IMR-90 (cell line): ENCODE results near the gene EVA1C. TPM values are rescaled to one million over a fixed set of nuclear protein-coding genes. Genes with fewer than 3 reads are reported as not detected.
A peak's percentile ranks its signal among the peaks of the same experiment; 100 is the strongest.

Source experiments
- ATAC-seq: fragments of 200-7000 bp; cut with Tn5 transposase; 2 replicates; pipeline ENCODE4 v1.9.1; 2020; ENCODE audit warnings: low read depth, mild to moderate bottlenecking, moderate library complexity
- BruUV-seq: library from RNA; stranded (reverse); fragments of 400-500 nt; replicated peaks from 2 replicates; lab custom pipeline; 2021; lab: Mats Ljungman, UMichigan
- CTCF ChIA-PET: fragments of 300-600 bp; formaldehyde crosslinking; extraction: SDS; loops from one replicate; lab custom pipeline; 2021; ENCODE audit warnings: antibody characterized with exemption; lab: Yijun Ruan, JAX
- POLR2A ChIA-PET: fragments of 300-600 bp; sonication (Branson Sonifier 250); formaldehyde crosslinking; loops from one replicate; lab custom pipeline; 2022; ENCODE audit warnings: antibody characterized with exemption; ENCODE audit not compliant: unreplicated experiment; lab: Charles Lee
- DNase-seq: peaks from one replicate; pipeline ENCODE4 v3.0.0; 2013
- H2AFZ ChIP-seq: replicated peaks from 2 replicates; pipeline ENCODE3; 2013; ENCODE audit warnings: low read length, mild to moderate bottlenecking; ENCODE audit not compliant: poor library complexity
- H2AK5ac ChIP-seq: 2 replicates; pipeline ENCODE4 v1.6.1; 2013; ENCODE audit warnings: low read depth, low read length, inconsistent platforms
- H2AK9ac ChIP-seq: replicated peaks from 2 replicates; pipeline ENCODE3; 2013; ENCODE audit warnings: mild to moderate bottlenecking, low read depth, low read length, moderate library complexity; ENCODE audit not compliant: poor library complexity
- H2BK120ac ChIP-seq: 2 replicates; pipeline ENCODE4 v1.6.1; 2013; ENCODE audit warnings: low read depth, low read length, inconsistent platforms
- H2BK15ac ChIP-seq: 3 replicates; pipeline ENCODE4 v1.6.1; 2013; ENCODE audit warnings: low read depth, low read length, inconsistent platforms
- H2BK20ac ChIP-seq: 2 replicates; pipeline ENCODE4 v1.6.1; 2013; ENCODE audit warnings: low read depth, mild to moderate bottlenecking, inconsistent platforms, low read length, moderate library complexity
- H2BK5ac ChIP-seq: 2 replicates; pipeline ENCODE4 v1.6.1; 2013; ENCODE audit warnings: mild to moderate bottlenecking, low read depth, low read length, inconsistent platforms; ENCODE audit not compliant: poor library complexity, severe bottlenecking
- H3K14ac ChIP-seq: replicated peaks from 2 replicates; pipeline ENCODE4 v1.6.1; 2013; ENCODE audit warnings: low read depth, low read length, inconsistent platforms
- H3K18ac ChIP-seq: 2 replicates; pipeline ENCODE4 v1.6.1; 2013; ENCODE audit warnings: low read depth, low read length, control low read depth
- H3K23ac ChIP-seq: 2 replicates; pipeline ENCODE4 v1.6.1; 2013; ENCODE audit warnings: low read depth, low read length, inconsistent platforms
- H3K27ac ChIP-seq: 2 replicates; pipeline ENCODE4 v1.5.1; 2013; ENCODE audit warnings: mild to moderate bottlenecking, control low read depth, low read length; ENCODE audit not compliant: insufficient read depth
- H3K27me3 ChIP-seq: 2 replicates; pipeline ENCODE4 v1.6.1; 2013; ENCODE audit warnings: low read length; ENCODE audit not compliant: control insufficient read depth, insufficient read depth
- H3K36me3 ChIP-seq: 2 replicates; pipeline ENCODE4 v1.6.1; 2013; ENCODE audit warnings: low read length, mixed read lengths; ENCODE audit not compliant: control insufficient read depth, insufficient read depth
- H3K4ac ChIP-seq: 2 replicates; pipeline ENCODE4 v1.6.1; 2013; ENCODE audit warnings: low read depth, low read length, inconsistent platforms
- H3K4me1 ChIP-seq: 2 replicates; pipeline ENCODE4 v1.6.1; 2013; ENCODE audit warnings: low read length, mixed read lengths; ENCODE audit not compliant: control insufficient read depth, insufficient read depth
- H3K4me2 ChIP-seq: 2 replicates; pipeline ENCODE4 v1.6.1; 2013; ENCODE audit warnings: low read depth, mild to moderate bottlenecking, control low read depth, low read length, moderate library complexity
- H3K4me3 ChIP-seq: 2 replicates; pipeline ENCODE4 v1.5.1; 2013; ENCODE audit warnings: low read depth, mild to moderate bottlenecking, control low read depth, low read length, moderate library complexity; ENCODE audit not compliant: insufficient read depth
- H3K56ac ChIP-seq: 2 replicates; pipeline ENCODE4 v1.6.1; 2013; ENCODE audit warnings: low read length, inconsistent platforms; ENCODE audit not compliant: insufficient read depth; ENCODE audit errors: extremely low read depth
- H3K79me1 ChIP-seq, 2 experiments: 2 replicates each; pipeline ENCODE4 v1.6.1; 2013; ENCODE audit warnings: low read length in 2 of 2, inconsistent platforms in 1 of 2, low read depth in 1 of 2
- H3K9ac ChIP-seq: 2 replicates; pipeline ENCODE4 v1.6.1; 2013; ENCODE audit warnings: low read depth, low read length, control low read depth
- H3K9me1 ChIP-seq: 2 replicates; pipeline ENCODE4 v1.6.1; 2013; ENCODE audit warnings: low read length, inconsistent platforms; ENCODE audit not compliant: insufficient read depth
- H3K9me3 ChIP-seq: 2 replicates; pipeline ENCODE4 v1.6.1; 2013; ENCODE audit warnings: low read length; ENCODE audit not compliant: control insufficient read depth, insufficient read depth
- H4K20me1 ChIP-seq: 2 replicates; pipeline ENCODE4 v1.6.1; 2013; ENCODE audit warnings: low read length, inconsistent platforms; ENCODE audit not compliant: insufficient read depth
- H4K5ac ChIP-seq: 2 replicates; pipeline ENCODE4 v1.6.1; 2013; ENCODE audit warnings: mild to moderate bottlenecking, low read depth, low read length, control low read depth
- H4K8ac ChIP-seq, 2 experiments: 2 replicates each; pipeline ENCODE4 v1.6.1; 2013; ENCODE audit warnings: low read depth in 2 of 2, low read length in 2 of 2, control low read depth in 1 of 2, inconsistent platforms in 1 of 2
- H4K91ac ChIP-seq: 2 replicates; pipeline ENCODE4 v1.6.1; 2013; ENCODE audit warnings: low read depth, low read length, inconsistent platforms; ENCODE audit not compliant: insufficient read depth
- BHLHE40 ChIP-seq: fragments of 150-350 bp; IDR thresholded peaks from 2 replicates; pipeline ENCODE4 v1.6.1; 2016; ENCODE audit warnings: mild to moderate bottlenecking, low read depth, low read length
- CEBPB ChIP-seq: IDR thresholded peaks from 2 replicates; pipeline ENCODE4 v1.6.1; 2012; ENCODE audit warnings: low read depth, low read length, improper control_type of control experiment
- CHD1 ChIP-seq: IDR thresholded peaks from 2 replicates; pipeline ENCODE4 v1.6.1; 2012; ENCODE audit warnings: low read depth, low read length, improper control_type of control experiment
- CTCF ChIP-seq: conservative IDR thresholded peaks from 2 replicates; pipeline ENCODE4 v1.5.1; 2012; ENCODE audit warnings: mild to moderate bottlenecking, low read depth, low read length, improper control_type of control experiment
- ELK1 ChIP-seq: fragments of 150-350 bp; IDR thresholded peaks from 2 replicates; pipeline ENCODE4 v1.6.1; 2016; ENCODE audit warnings: low read depth, mild to moderate bottlenecking, low read length, moderate library complexity, borderline replicate concordance
- FOS ChIP-seq: fragments of 150-350 bp; IDR thresholded peaks from 2 replicates; pipeline ENCODE4 v1.6.1; 2016; ENCODE audit warnings: low read depth, low read length
- MAFK ChIP-seq: IDR thresholded peaks from 2 replicates; pipeline ENCODE4 v1.6.1; 2012; ENCODE audit warnings: low read depth, low read length, improper control_type of control experiment
- MAZ ChIP-seq: IDR thresholded peaks from 2 replicates; pipeline ENCODE4 v1.6.1; 2012; ENCODE audit warnings: low read depth, mild to moderate bottlenecking, low read length, improper control_type of control experiment, moderate library complexity, borderline replicate concordance
- MXI1 ChIP-seq: IDR thresholded peaks from 2 replicates; pipeline ENCODE4 v1.6.1; 2012; ENCODE audit warnings: low read depth, mild to moderate bottlenecking, low read length, moderate library complexity, borderline replicate concordance
- NFE2L2 ChIP-seq: fragments of 150-350 bp; IDR thresholded peaks from 2 replicates; pipeline ENCODE4 v1.6.1; 2016; ENCODE audit warnings: low read depth, mild to moderate bottlenecking, low read length
- POLR2A ChIP-seq: IDR thresholded peaks from 2 replicates; pipeline ENCODE4 v1.6.1; 2012; ENCODE audit warnings: mild to moderate bottlenecking, low read depth, low read length
- RAD21 ChIP-seq: IDR thresholded peaks from 2 replicates; pipeline ENCODE4 v1.6.1; 2012; ENCODE audit warnings: low read length, improper control_type of control experiment
- RCOR1 ChIP-seq: IDR thresholded peaks from 2 replicates; pipeline ENCODE4 v1.6.1; 2012; ENCODE audit warnings: mild to moderate bottlenecking, low read length, improper control_type of control experiment; ENCODE audit not compliant: insufficient replicate concordance
- RFX5 ChIP-seq: IDR thresholded peaks from 2 replicates; pipeline ENCODE4 v1.8.0; 2012; ENCODE audit warnings: low read depth, mild to moderate bottlenecking, low read length, moderate library complexity
- SMC3 ChIP-seq: fragments of 150-350 bp; IDR thresholded peaks from 2 replicates; pipeline ENCODE4 v1.6.1; 2016; ENCODE audit warnings: low read depth, mild to moderate bottlenecking, antibody characterized with exemption, low read length, moderate library complexity
- WGBS, 2 experiments: methylation state at CpG; one replicate each; pipeline versions ENCODE4 v1.1.5 to v1.1.7; 2013; ENCODE audit warnings: missing lambda C conversion rate in 2 of 2; ENCODE audit not compliant: insufficient read length in 1 of 2; ENCODE audit errors: extremely low coverage in 2 of 2; 5-methylcytosine and 5-hydroxymethylcytosine counted together
- dilution Hi-C: fragments of 300-500 bp; cut with HindIII; formaldehyde crosslinking; loops from one replicate; pipeline ENCODE4 v1.14.3; 2018; ENCODE audit warnings: low sequenced_read_pairs; ENCODE audit not compliant: unreplicated experiment
- in situ Hi-C: fragments of 300-500 bp; cut with MboI; formaldehyde crosslinking; loops from 3 replicates; pipeline ENCODE4 v1.14.3; 2019; ENCODE audit warnings: low sequenced_read_pairs, inconsistent platforms, mixed read lengths
- intact Hi-C: fragments of 100-400 bp; cut with micrococcal nuclease; formaldehyde crosslinking; loops from 2 replicates; pipeline ENCODE4 v1.10.0; 2022
- polyA plus RNA-seq, 3 experiments: library from polyadenylated mRNA; depleted of rRNA; stranded (reverse); fragments of >200 nt; gene quantifications; 2 replicates each; pipeline ENCODE4 v1.2.3, GENCODE V29; 2012; ENCODE audit warnings: low replicate concordance in 1 of 3
- total RNA-seq: library from RNA; depleted of rRNA; stranded (reverse); fragments of >200 nt; gene quantifications from 2 replicates; pipeline ENCODE4 v1.2.3, GENCODE V29; 2012

Gene EVA1C
- total and polyA plus RNA-seq, 2 of the 4 experiments (the other 2 are of a cell fraction): 0.72 to 1.1 TPM

GRCh38 chr21:32475162-32475812, 62.8 kb downstream of the EVA1C start:
- H2BK15ac ChIP-seq: 0 out of 3 replicates have a peak overlapping the region, but pooled peaks have one; percentile 9
- dilution Hi-C loops: no loop called here
- no peaks in the 10 kb centered on the region for H4K20me1 ChIP-seq
- WGBS, 2 experiments: no CpG with 5 or more reads among the region's 9 CpGs
- no peak overlapping the region for H3K4me3 ChIP-seq
- no peak overlapping the region for H2BK120ac ChIP-seq
- peak overlapping the region; percentile 80 for H3K4me2 ChIP-seq
- no peak overlapping the region for H3K56ac ChIP-seq
- H3K9me3 ChIP-seq: no peaks in the 10 kb centered on the region
- ATAC-seq (peak; percentile 85), DNase-seq (peak; percentile 66)
- no peaks in the 10 kb centered on the region for H3K79me1 ChIP-seq
- BruUV-seq: no TSS peak
- peaks cover 5% of the 10 kb centered on the region for H3K4me1 ChIP-seq
- no peak overlapping the region for H2AK5ac ChIP-seq
- no peak overlapping the region for H2BK20ac ChIP-seq
- H2AK9ac ChIP-seq: no peak overlapping the region
- no peak overlapping the region for H3K23ac ChIP-seq
- peak overlapping the region; percentile 51; the same call in 1 of the 2 replicates for H3K18ac ChIP-seq
- H4K5ac ChIP-seq: no peak overlapping the region
- in situ Hi-C loops: no loop called here
- no peak overlapping the region for H3K9ac ChIP-seq
- H2AFZ ChIP-seq: no peak overlapping the region
- peak overlapping the region; percentile 7; the same call in 1 of the 2 replicates for H3K4ac ChIP-seq
- H3K9me1 ChIP-seq: no peaks in the 10 kb centered on the region; the same call in 1 of the 2 replicates
- no peak overlapping the region for H2BK5ac ChIP-seq
- no peaks in the 10 kb centered on the region for H3K27me3 ChIP-seq
- H4K8ac ChIP-seq: no peak overlapping the region
- peak overlapping the region; percentile 39; the same call in 1 of the 2 replicates for H3K14ac ChIP-seq
- no peak overlapping the region for H4K91ac ChIP-seq
- CTCF ChIA-PET: no interaction called here
- H3K27ac ChIP-seq: no peak overlapping the region
- POLR2A ChIA-PET: interaction anchor here (0.7 kb wide), 1 partner anchor 8 kb away, joined by 10 read pairs; no protein-coding TSS in a partner anchor
- intact Hi-C loops: no loop called here
- H3K36me3 ChIP-seq: peaks cover 1% of the 10 kb centered on the region; the same call in 1 of the 2 replicates
- no peak for TF ChIP-seq MAZ
- TF ChIP-seq MXI1: no peak
- TF ChIP-seq BHLHE40: no peak
- no peak for TF ChIP-seq MAFK
- no peak for TF ChIP-seq CTCF
- TF ChIP-seq RCOR1: no peak
- no peak for TF ChIP-seq FOS
- TF ChIP-seq SMC3: no peak
- no peak for TF ChIP-seq CHD1
- TF ChIP-seq RFX5: no peak
- TF ChIP-seq NFE2L2: no peak
- no peak for TF ChIP-seq RAD21
- TF ChIP-seq CEBPB: no peak
- no peak for TF ChIP-seq ELK1
- no peak for TF ChIP-seq POLR2A
